Retinal pigment epithelial cell (primary cell): ENCODE measurements around the gene COBL.

Source experiments
- DNase-seq: peaks from one replicate; pipeline ENCODE4 v3.0.0-alpha.2; 2010; ENCODE audit warnings: low read depth
- H3K4me3 ChIP-seq: 2 replicates; pipeline ENCODE4 v1.5.1; 2011; ENCODE audit warnings: mild to moderate bottlenecking, low read length, control low read depth, moderate library complexity
- TF ChIP-seq, protein P1 (sequence below): conservative IDR thresholded peaks from 2 replicates; pipeline ENCODE4 v1.5.1; 2011; ENCODE audit warnings: low read depth, low read length, control low read depth, inconsistent platforms

The COBL gene

DNA sequence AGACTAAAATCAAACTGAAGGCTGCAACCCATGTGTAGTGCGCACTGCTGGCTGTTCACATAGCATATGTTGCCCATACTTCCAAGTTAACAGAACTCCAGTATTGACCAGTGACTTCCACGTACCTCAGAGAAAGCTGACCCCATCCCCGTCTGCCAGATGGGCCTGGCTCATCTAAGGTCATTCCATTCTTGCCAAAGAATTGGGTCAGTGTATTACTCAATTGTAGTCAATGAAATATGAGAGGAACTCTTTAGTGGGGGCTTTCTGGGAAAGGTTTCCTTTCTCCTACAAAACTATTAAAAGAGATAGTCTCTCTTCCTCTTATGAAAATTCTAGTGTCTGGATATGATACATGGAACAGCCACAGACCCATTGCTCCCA, 238.6 kb downstream of the COBL start:
- H3K4me3 ChIP-seq, result no peak overlapping the region
- TF ChIP-seq, protein P1, sequence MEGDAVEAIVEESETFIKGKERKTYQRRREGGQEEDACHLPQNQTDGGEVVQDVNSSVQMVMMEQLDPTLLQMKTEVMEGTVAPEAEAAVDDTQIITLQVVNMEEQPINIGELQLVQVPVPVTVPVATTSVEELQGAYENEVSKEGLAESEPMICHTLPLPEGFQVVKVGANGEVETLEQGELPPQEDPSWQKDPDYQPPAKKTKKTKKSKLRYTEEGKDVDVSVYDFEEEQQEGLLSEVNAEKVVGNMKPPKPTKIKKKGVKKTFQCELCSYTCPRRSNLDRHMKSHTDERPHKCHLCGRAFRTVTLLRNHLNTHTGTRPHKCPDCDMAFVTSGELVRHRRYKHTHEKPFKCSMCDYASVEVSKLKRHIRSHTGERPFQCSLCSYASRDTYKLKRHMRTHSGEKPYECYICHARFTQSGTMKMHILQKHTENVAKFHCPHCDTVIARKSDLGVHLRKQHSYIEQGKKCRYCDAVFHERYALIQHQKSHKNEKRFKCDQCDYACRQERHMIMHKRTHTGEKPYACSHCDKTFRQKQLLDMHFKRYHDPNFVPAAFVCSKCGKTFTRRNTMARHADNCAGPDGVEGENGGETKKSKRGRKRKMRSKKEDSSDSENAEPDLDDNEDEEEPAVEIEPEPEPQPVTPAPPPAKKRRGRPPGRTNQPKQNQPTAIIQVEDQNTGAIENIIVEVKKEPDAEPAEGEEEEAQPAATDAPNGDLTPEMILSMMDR, result no peak
- no peak for DNase-seq

DNA sequence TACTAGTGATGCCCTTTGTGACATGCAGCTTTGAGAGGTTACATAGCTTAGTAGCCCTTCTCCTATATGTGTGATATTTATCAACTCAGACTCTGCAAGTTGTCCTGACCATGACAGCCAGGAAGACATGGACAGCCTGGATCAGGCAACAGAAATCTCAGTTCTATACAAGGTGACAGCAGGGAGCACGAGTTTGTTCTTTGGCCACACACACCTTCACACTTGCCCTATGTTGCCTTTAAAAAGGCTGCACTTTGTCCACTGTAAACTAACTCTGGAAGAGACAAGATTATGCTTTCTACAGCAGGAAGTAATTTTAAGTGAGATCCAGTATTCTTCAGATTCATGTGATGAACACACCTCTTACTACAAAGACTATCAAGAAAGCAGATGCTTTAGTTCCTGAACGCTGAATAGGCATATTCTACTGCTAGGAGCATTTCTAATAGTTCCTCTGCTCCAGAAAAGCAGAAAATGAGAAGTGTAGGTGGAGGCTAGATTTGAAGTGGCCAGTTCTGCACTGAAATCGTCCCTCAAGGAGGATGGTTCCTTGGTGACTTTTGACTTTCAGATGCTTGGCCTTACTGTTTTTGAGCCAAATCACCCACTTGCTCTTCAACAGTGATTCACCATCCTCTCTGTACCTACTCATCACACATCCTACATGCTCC, 239.2 kb downstream of the COBL start:
- TF ChIP-seq, protein P1, result no peak
- no peak overlapping the region for H3K4me3 ChIP-seq
- no peak for DNase-seq

DNA sequence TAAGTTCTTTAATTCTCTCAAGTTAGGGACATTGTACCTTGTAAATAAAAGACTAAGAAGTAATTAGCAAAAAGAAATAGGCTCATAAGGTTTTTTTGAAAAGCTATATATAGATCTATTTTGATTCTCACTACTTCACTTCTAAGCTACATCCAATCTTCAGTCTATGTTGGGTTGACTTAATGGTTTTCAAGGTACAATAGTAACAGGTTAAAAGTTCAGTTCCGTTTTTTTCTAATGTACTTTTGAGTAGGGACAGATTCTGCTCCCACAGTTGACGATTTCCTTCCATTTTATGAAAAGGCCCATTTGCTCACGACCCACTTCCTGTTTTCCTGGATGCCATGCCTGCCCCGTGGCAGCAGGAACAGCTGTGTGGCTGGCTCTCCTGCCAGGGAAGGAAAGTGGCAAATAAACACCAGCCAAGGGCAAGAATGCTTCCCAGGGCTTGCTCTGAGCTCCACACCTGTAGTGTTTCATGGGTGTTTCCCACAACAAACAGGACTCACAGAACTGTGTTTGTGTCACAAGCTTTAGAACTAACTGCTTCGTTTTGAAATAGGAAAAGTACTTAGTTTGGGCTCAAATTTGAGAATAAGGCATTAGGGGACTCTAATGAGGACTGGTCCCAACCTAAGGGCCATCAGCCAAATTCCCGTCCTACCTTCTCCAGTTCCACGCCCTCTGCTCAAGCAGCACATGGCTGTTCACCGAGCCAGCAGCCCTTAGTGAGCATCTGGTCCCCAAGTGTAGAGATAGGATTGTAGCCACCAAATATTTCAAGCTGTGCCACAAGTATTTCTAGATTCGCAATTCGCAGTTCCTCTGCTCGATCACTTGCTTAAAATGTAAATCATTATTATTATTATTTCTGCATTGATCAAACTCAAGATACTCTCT, 240.7 kb downstream of the COBL start:
- H3K4me3 ChIP-seq, result no peak overlapping the region
- no peak for DNase-seq
- TF ChIP-seq, protein P1, result no peak

DNA sequence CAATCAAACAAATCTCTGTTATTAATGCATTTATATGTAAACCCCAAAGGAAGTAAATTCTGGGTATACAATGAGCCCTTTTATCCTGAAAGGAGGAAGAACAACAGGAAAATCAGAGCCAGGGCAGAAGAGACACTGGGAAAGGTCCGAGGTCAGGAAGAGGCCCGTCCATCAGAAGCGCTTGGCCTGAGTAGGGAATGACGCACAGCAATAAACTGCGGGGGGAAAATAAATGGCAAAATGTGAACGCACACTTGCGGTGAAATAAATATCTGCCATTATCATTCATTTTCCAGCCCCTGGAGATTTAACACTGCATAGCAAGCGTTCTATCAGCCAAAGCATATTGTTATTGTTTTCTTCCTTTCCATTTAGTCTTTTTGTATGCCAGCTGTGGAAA, 243.4 kb downstream of the COBL start:
- TF ChIP-seq, protein P1, result no peak
- no peak for DNase-seq
- no peak overlapping the region for H3K4me3 ChIP-seq

DNA sequence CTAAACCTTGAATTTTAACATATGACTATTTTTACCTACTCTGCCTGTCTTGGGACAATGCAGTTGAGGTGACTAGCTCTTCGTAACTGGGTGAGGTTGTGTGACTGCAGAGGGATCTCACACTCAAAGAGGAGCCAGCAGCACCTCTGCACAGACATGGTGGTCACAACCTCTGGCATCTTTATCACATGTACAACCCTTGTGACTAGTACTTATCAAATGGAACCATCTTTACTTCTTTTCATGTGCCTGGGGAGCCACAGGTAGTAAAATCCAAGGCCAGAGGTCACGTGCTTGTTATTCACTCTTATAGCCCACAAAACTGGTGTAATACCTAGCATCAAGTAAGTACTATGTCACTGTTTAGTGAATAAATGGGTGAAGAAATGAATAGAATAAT, 244.3 kb downstream of the COBL start:
- DNase-seq, result no peak
- H3K4me3 ChIP-seq, result no peak overlapping the region
- TF ChIP-seq, protein P1, result no peak

DNA sequence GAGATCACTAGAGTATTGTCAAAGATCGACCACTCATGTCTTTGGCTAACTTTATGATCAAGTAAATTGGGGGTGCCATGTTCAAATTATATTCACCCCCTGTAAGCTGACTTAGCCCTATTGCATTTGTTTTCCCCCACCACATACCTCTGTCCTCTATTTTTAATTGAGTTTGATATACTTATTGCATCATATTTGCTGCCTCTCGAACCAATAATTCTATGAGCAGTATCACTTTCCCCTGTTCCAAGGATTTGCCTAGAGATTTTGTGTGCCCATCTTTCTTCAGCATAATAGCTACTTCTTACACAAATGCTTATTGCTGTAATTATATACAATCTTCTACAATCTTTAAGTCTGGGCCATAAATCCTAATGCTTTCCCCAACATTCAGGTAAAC, 245.2 kb downstream of the COBL start:
- TF ChIP-seq, protein P1, result no peak
- no peak for DNase-seq

More for the DNA sequence above, 245.2 kb downstream of the COBL start:
- H3K4me3 ChIP-seq, result no peak overlapping the region
